C4-2B (cell line): ENCODE measurements around the gene SRGAP2.
"Not testable (repeated sequence)": the region's sequence is repeated elsewhere in the genome, so short reads cannot be mapped to it uniquely, and the experiment has no call there.

Experiments
- CTCF ChIP-seq: fragments of 450-650 bp; conservative IDR thresholded peaks from 2 replicates; pipeline ENCODE4 v1.5.1; 2017; ENCODE audit warnings: mild to moderate bottlenecking
- ZFX ChIP-seq: fragments of 450-650 bp; IDR thresholded peaks from 2 replicates; pipeline ENCODE4 v1.6.1; 2017

GRCh38 chr1:206203364-206204158, at the start of gene SRGAP2:
- not testable (repeated sequence) for TF ChIP-seq CTCF, ZFX
